ENCODE data around the gene LBP.
"Not testable (repeated sequence)": the region's sequence is repeated elsewhere in the genome, so short reads cannot be mapped to it uniquely, and the experiment has no call there.

LBP gene

GRCh38 chr20:38337561-38338140 is 8.6 kb upstream of the LBP start:
- Histone ChIP-seq H3K4me3 (ENCODE audit: extremely low read depth, insufficient read depth, low read length, poor library complexity, severe bottlenecking) (no peak overlapping the region), H3K4me1 (ENCODE audit: control insufficient read depth, insufficient read depth, low read length, poor library complexity, severe bottlenecking) (no peaks in the 10 kb centered on the region), H3K27ac (ENCODE audit: low read depth, low read length, severe bottlenecking) (no peak overlapping the region), H3K9me3 (ENCODE audit: control insufficient read depth, low read length) (peaks cover 9% of the 10 kb centered on the region), H3K36me3 (ENCODE audit: control insufficient read depth, insufficient read depth, low read length) (no peaks in the 10 kb centered on the region)
- WGBS, 2 experiments (ENCODE audit: insufficient coverage in 2 of 2), result 29 to 53% methylated on average over 2 to 5 of the region's 6 CpGs

GRCh38 chr20:38338849-38339520 is 7.3 kb upstream of the LBP start:
- Histone ChIP-seq H3K9me3 (ENCODE audit: control insufficient read depth, low read length) (peaks cover 9% of the 10 kb centered on the region), H3K4me3 (ENCODE audit: extremely low read depth, insufficient read depth, low read length, poor library complexity, severe bottlenecking) (no peak overlapping the region), H3K36me3 (ENCODE audit: control insufficient read depth, insufficient read depth, low read length) (no peaks in the 10 kb centered on the region), H3K27ac (ENCODE audit: low read depth, low read length, severe bottlenecking) (no peak overlapping the region), H3K4me1 (ENCODE audit: control insufficient read depth, insufficient read depth, low read length, poor library complexity, severe bottlenecking) (no peaks in the 10 kb centered on the region)
- WGBS, 2 experiments (ENCODE audit: insufficient coverage in 2 of 2), result 41 to 55% methylated on average over 3 to 7 of the region's 7 CpGs

- H3K36me3 ChIP-seq (ENCODE audit: control insufficient read depth, insufficient read depth, low read length); H3K9me3 ChIP-seq (ENCODE audit: control insufficient read depth, low read length); H3K4me1 ChIP-seq (ENCODE audit: control insufficient read depth, insufficient read depth, low read length, poor library complexity, severe bottlenecking); H3K4me3 ChIP-seq (ENCODE audit: extremely low read depth, insufficient read depth, low read length, poor library complexity, severe bottlenecking); H3K27ac ChIP-seq (ENCODE audit: low read depth, low read length, severe bottlenecking): not testable (repeated sequence)
- 80% methylated on average over 2 of the region's 8 CpGs; no CpG with 5 or more reads in 1 of the 2 experiments for WGBS, 2 experiments (ENCODE audit: insufficient coverage in 2 of 2)
Measured at GRCh38 chr20:38339521-38339896, 6.8 kb upstream of the LBP start.

- no peak overlapping the region for H3K4me3 ChIP-seq (ENCODE audit: extremely low read depth, insufficient read depth, low read length, poor library complexity, severe bottlenecking)
- no peaks in the 10 kb centered on the region for H3K36me3 ChIP-seq (ENCODE audit: control insufficient read depth, insufficient read depth, low read length)
- peaks cover 9% of the 10 kb centered on the region for H3K9me3 ChIP-seq (ENCODE audit: control insufficient read depth, low read length)
- no peak overlapping the region for H3K27ac ChIP-seq (ENCODE audit: low read depth, low read length, severe bottlenecking)
- WGBS, 2 experiments (ENCODE audit: insufficient coverage in 2 of 2), result 60 to 74% methylated on average over 2 of the region's 3 CpGs
- no peaks in the 10 kb centered on the region for H3K4me1 ChIP-seq (ENCODE audit: control insufficient read depth, insufficient read depth, low read length, poor library complexity, severe bottlenecking)
Measured at GRCh38 chr20:38339997-38340396, 6.3 kb upstream of the LBP start.

GRCh38 chr20:38340693-38341092 is 5.6 kb upstream of the LBP start:
- Histone ChIP-seq H3K9me3 (ENCODE audit: control insufficient read depth, low read length) (peaks cover 9% of the 10 kb centered on the region), H3K36me3 (ENCODE audit: control insufficient read depth, insufficient read depth, low read length) (no peaks in the 10 kb centered on the region)
- WGBS, 2 experiments (ENCODE audit: insufficient coverage in 2 of 2), result 75 to 88% methylated on average over 3 to 4 of the region's 6 CpGs

GRCh38 chr20:38342216-38342615 is 4.1 kb upstream of the LBP start:
- Histone ChIP-seq H3K27ac (ENCODE audit: low read depth, low read length, severe bottlenecking) (no peak overlapping the region), H3K4me3 (ENCODE audit: extremely low read depth, insufficient read depth, low read length, poor library complexity, severe bottlenecking) (no peak overlapping the region)
- WGBS, 2 experiments (ENCODE audit: insufficient coverage in 2 of 2), result 20 to 28% methylated on average over 6 to 7 of the region's 7 CpGs

More at GRCh38 chr20:38340693-38341092, 5.6 kb upstream of the LBP start:
- Histone ChIP-seq H3K4me3 (ENCODE audit: extremely low read depth, insufficient read depth, low read length, poor library complexity, severe bottlenecking) (no peak overlapping the region), H3K27ac (ENCODE audit: low read depth, low read length, severe bottlenecking) (no peak overlapping the region), H3K4me1 (ENCODE audit: control insufficient read depth, insufficient read depth, low read length, poor library complexity, severe bottlenecking) (no peaks in the 10 kb centered on the region)

GRCh38 chr20:38342713-38343310 is 3.5 kb upstream of the LBP start:
- H3K4me1 ChIP-seq (ENCODE audit: control insufficient read depth, insufficient read depth, low read length, poor library complexity, severe bottlenecking), result no peaks in the 10 kb centered on the region
- no peak overlapping the region for H3K27ac ChIP-seq (ENCODE audit: low read depth, low read length, severe bottlenecking)
- WGBS, 2 experiments (ENCODE audit: insufficient coverage in 2 of 2), result 88 to 100% methylated on average over 3 to 5 of the region's 5 CpGs
- H3K36me3 ChIP-seq (ENCODE audit: control insufficient read depth, insufficient read depth, low read length), result no peaks in the 10 kb centered on the region
- peaks cover 4% of the 10 kb centered on the region for H3K9me3 ChIP-seq (ENCODE audit: control insufficient read depth, low read length)
- H3K4me3 ChIP-seq (ENCODE audit: extremely low read depth, insufficient read depth, low read length, poor library complexity, severe bottlenecking), result no peak overlapping the region

More at GRCh38 chr20:38342216-38342615, 4.1 kb upstream of the LBP start:
- peaks cover 9% of the 10 kb centered on the region for H3K9me3 ChIP-seq (ENCODE audit: control insufficient read depth, low read length)
- H3K4me1 ChIP-seq (ENCODE audit: control insufficient read depth, insufficient read depth, low read length, poor library complexity, severe bottlenecking), result no peaks in the 10 kb centered on the region
- no peaks in the 10 kb centered on the region for H3K36me3 ChIP-seq (ENCODE audit: control insufficient read depth, insufficient read depth, low read length)

GRCh38 chr20:38343311-38344106 is 2.8 kb upstream of the LBP start:
- no peak overlapping the region for H3K27ac ChIP-seq (ENCODE audit: low read depth, low read length, severe bottlenecking)
- H3K9me3 ChIP-seq (ENCODE audit: control insufficient read depth, low read length), result no peaks in the 10 kb centered on the region
- no peak overlapping the region for H3K4me3 ChIP-seq (ENCODE audit: extremely low read depth, insufficient read depth, low read length, poor library complexity, severe bottlenecking)
- no peaks in the 10 kb centered on the region for H3K4me1 ChIP-seq (ENCODE audit: control insufficient read depth, insufficient read depth, low read length, poor library complexity, severe bottlenecking)
- H3K36me3 ChIP-seq (ENCODE audit: control insufficient read depth, insufficient read depth, low read length), result no peaks in the 10 kb centered on the region
- WGBS, 2 experiments (ENCODE audit: insufficient coverage in 2 of 2), result 91 to 92% methylated on average over 12 to 13 of the region's 16 CpGs

GRCh38 chr20:38344107-38344701 is 2.1 kb upstream of the LBP start:
- Histone ChIP-seq H3K9me3 (ENCODE audit: control insufficient read depth, low read length) (no peaks in the 10 kb centered on the region), H3K4me1 (ENCODE audit: control insufficient read depth, insufficient read depth, low read length, poor library complexity, severe bottlenecking) (no peaks in the 10 kb centered on the region), H3K27ac (ENCODE audit: low read depth, low read length, severe bottlenecking) (no peak overlapping the region), H3K4me3 (ENCODE audit: extremely low read depth, insufficient read depth, low read length, poor library complexity, severe bottlenecking) (no peak overlapping the region), H3K36me3 (ENCODE audit: control insufficient read depth, insufficient read depth, low read length) (no peaks in the 10 kb centered on the region)
- 73 to 93% methylated on average over 5 of the region's 5 CpGs for WGBS, 2 experiments (ENCODE audit: insufficient coverage in 2 of 2)

- Histone ChIP-seq H3K36me3 (ENCODE audit: control insufficient read depth, insufficient read depth, low read length) (no peaks in the 10 kb centered on the region), H3K9me3 (ENCODE audit: control insufficient read depth, low read length) (no peaks in the 10 kb centered on the region), H3K27ac (ENCODE audit: low read depth, low read length, severe bottlenecking) (no peak overlapping the region), H3K4me1 (ENCODE audit: control insufficient read depth, insufficient read depth, low read length, poor library complexity, severe bottlenecking) (no peaks in the 10 kb centered on the region), H3K4me3 (ENCODE audit: extremely low read depth, insufficient read depth, low read length, poor library complexity, severe bottlenecking) (no peak overlapping the region)
- 30% methylated on average over 2 of the region's 2 CpGs; no CpG with 5 or more reads in 1 of the 2 experiments for WGBS, 2 experiments (ENCODE audit: insufficient coverage in 2 of 2)
Measured at GRCh38 chr20:38345643-38346042, 639 bp upstream of the LBP start.

Measured in mesodermal cell (in vitro differentiated cells).